Omental fat pad (tissue), 4 donors: ENCODE measurements around the gene C2orf78. TPM values are rescaled to one million over a fixed set of nuclear protein-coding genes. Genes with fewer than 3 reads are reported as not detected.

Source experiments
- ATAC-seq: fragments of 150-250 bp; one replicate; pipeline ENCODE4 v1.9.1; 2016; ENCODE audit warnings: mild to moderate bottlenecking, moderate library complexity; ENCODE audit not compliant: low FRiP score
- DNase-seq: peaks from one replicate; pipeline ENCODE4 v3.0.0-alpha.2; 2019; ENCODE audit warnings: low spot score
- CTCF ChIP-seq, 3 donors: fragments of 450-650 bp; IDR thresholded peaks; one replicate each; pipeline ENCODE4 v1.5.1; 2016 to 2017; ENCODE audit warnings: antibody characterized with exemption in 3 of 3, mild to moderate bottlenecking in 3 of 3, moderate library complexity in 2 of 3
- total RNA-seq, 4 donors: library from RNA; depleted of rRNA; stranded (reverse); fragments of >200 nt; gene quantifications; one replicate each; pipeline ENCODE4 v1.1.0, GENCODE V29; 2016

The C2orf78 gene
- total RNA-seq, 4 donors from 2014 or later: not detected

DNA sequence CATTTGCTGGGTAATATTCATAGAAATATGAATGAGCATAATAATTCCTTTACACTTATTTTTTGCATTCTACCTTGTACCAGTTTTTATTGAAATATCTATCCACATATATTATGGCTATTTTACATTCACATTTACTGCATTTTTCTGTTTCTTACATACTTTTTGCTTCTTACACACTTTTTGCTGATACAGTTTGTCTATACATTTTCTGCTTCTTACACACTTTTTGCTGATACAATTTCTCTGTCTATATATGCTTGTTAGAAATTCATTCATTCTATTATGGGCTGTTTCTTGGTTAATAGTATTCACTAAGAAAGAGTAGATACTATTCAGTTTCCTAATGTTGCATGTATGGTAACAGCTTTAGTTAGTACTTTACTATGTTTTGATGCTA is 27.9 kb downstream of the C2orf78 start:
- no peak for TF ChIP-seq CTCF (IDR thresholded peaks at IDR 0.05)
- ATAC-seq: no peak

DNA sequence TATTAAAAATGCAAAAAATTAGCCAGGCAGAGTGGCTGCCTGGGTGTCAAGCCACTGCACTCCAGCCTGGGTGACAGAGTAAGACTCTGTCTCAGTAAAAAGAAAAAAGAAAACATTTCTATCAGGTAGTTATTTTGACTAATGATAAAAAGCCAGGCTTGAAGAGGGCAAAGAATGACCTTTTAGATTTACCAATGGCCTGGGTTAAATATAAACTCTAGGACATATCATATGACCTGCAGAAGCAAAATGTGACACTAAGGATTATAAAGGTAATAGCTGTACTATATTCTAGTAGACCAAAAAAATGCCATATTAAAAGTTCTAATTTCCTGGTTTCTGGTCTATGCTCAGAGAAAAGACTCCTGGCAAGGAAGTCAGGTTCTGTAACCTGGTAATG is 28.7 kb downstream of the C2orf78 start:
- ATAC-seq (no peak), DNase-seq (no peak)
- no peak for TF ChIP-seq CTCF (IDR thresholded peaks at IDR 0.05)

More for the DNA sequence above, 27.9 kb downstream of the C2orf78 start:
- DNase-seq: no peak

DNA sequence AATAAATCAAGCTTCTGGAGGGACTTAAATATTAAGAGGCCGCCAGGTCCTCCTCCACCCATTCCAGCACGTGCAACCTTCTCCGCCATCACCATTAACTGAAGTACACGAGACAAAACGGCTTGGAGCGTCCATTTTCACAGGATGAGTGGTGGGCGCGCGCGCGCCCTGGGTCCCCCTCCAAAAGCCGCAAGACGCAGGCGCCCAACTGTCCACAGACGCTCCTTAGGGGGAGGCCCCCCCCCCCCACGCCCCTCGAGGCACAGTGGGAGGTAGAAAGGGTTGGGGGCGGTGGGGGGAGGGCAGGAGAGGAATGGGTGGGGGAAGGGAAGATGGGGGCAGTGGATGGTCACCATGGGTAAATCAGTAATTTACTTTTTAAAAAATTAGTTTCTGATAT is 34.3 kb downstream of the C2orf78 start:
- TF ChIP-seq CTCF (IDR thresholded peaks at IDR 0.05): no peak
- DNase-seq: no peak
- no peak for ATAC-seq

GRCh38 chr2:73821227-73821626 is 37.2 kb downstream of the C2orf78 start:
- ATAC-seq: no peak
- no peak for TF ChIP-seq CTCF (IDR thresholded peaks at IDR 0.05)
- DNase-seq: no peak

- TF ChIP-seq CTCF (IDR thresholded peaks at IDR 0.05): no peak
- ATAC-seq: no peak
- no peak for DNase-seq
These were observed 37.7 kb downstream of the C2orf78 start for GRCh38 chr2:73821669-73822068.

GRCh38 chr2:73822276-73822675 is 38.3 kb downstream of the C2orf78 start:
- no peak for ATAC-seq
- no peak for DNase-seq
- TF ChIP-seq CTCF (IDR thresholded peaks at IDR 0.05): no peak

- no peak for ATAC-seq
- DNase-seq: no peak
- no peak for TF ChIP-seq CTCF (IDR thresholded peaks at IDR 0.05)
These were observed 39.0 kb downstream of the C2orf78 start for GRCh38 chr2:73822991-73823390.
